HEK293 (cell line): ENCODE measurements around the gene DENND1C.

Experiments
- CTCF ChIA-PET: fragments of 350-600 bp; formaldehyde crosslinking; extraction: SDS; loops from one replicate; lab custom pipeline; 2021; ENCODE audit warnings: antibody characterized with exemption; lab: Yijun Ruan, JAX
- POLR2A ChIA-PET: fragments of 300-600 bp; formaldehyde crosslinking; extraction: SDS; loops from one replicate; lab custom pipeline; 2020; ENCODE audit warnings: antibody characterized with exemption, inconsistent platforms; lab: Yijun Ruan, JAX
- H3K27ac ChIP-seq: fragments of 200-500 bp; sonication (Bioruptor generic); 2 replicates; pipeline ENCODE4 v1.5.1; 2014; ENCODE audit warnings: low read depth, low read length, control low read depth, inconsistent platforms; ENCODE audit errors: extremely low read depth
- H3K36me3 ChIP-seq, 2 experiments: fragments of 200-500 bp in 1 of 2; sonication (Bioruptor generic) in 1 of 2; 1 replicate in 1 of 2; 2 replicates in 1 of 2; pipeline ENCODE4 v1.5.1; 2014 to 2017; ENCODE audit warnings: inconsistent platforms in 2 of 2, low read length in 2 of 2; ENCODE audit not compliant: control insufficient read depth in 2 of 2, insufficient read depth in 1 of 2
- H3K4me1 ChIP-seq: fragments of 200-500 bp; sonication (Bioruptor generic); 2 replicates; pipeline ENCODE4 v1.5.1; 2014; ENCODE audit warnings: mild to moderate bottlenecking, low read length, inconsistent platforms; ENCODE audit not compliant: control insufficient read depth, insufficient read depth
- H3K4me3 ChIP-seq: 2 replicates; pipeline ENCODE4 v1.5.1; 2011; ENCODE audit warnings: low read depth, mild to moderate bottlenecking, control low read depth, low read length, moderate library complexity
- H3K9me3 ChIP-seq: fragments of 200-500 bp; sonication (Bioruptor generic); 2 replicates; pipeline ENCODE4 v1.5.1; 2014; ENCODE audit warnings: low read depth, low read length, inconsistent platforms; ENCODE audit not compliant: control insufficient read depth, insufficient read depth
- ATF2 ChIP-seq: fragments of 450-650 bp; formaldehyde crosslinking; IDR thresholded peaks from 2 replicates; pipeline ENCODE4 v1.5.1; 2016; ENCODE audit warnings: missing biosample characterization, missing genetic modification characterization, low read depth
- FEZF1 ChIP-seq: fragments of 450-650 bp; formaldehyde crosslinking; IDR thresholded peaks from 2 replicates; pipeline ENCODE4 v1.5.1; 2016; ENCODE audit warnings: missing biosample characterization, missing genetic modification characterization
- KLF1 ChIP-seq: fragments of 450-650 bp; formaldehyde crosslinking; IDR thresholded peaks from 2 replicates; pipeline ENCODE4 v1.5.1; 2016; ENCODE audit warnings: missing biosample characterization, missing genetic modification characterization
- KLF16 ChIP-seq: fragments of 450-650 bp; formaldehyde crosslinking; IDR thresholded peaks from 2 replicates; pipeline ENCODE4 v1.5.1; 2017; ENCODE audit warnings: missing biosample characterization, missing genetic modification characterization
- KLF8 ChIP-seq: fragments of 450-650 bp; formaldehyde crosslinking; IDR thresholded peaks from 2 replicates; pipeline ENCODE4 v1.5.1; 2016; ENCODE audit warnings: missing biosample characterization, missing genetic modification characterization
- PATZ1 ChIP-seq: fragments of 450-650 bp; formaldehyde crosslinking; IDR thresholded peaks from 2 replicates; pipeline ENCODE4 v1.5.1; 2016; ENCODE audit warnings: missing biosample characterization, missing genetic modification characterization
- PRDM10 ChIP-seq: fragments of 450-650 bp; formaldehyde crosslinking; IDR thresholded peaks from 2 replicates; pipeline ENCODE4 v1.5.1; 2016; ENCODE audit warnings: missing biosample characterization, missing genetic modification characterization
- PRDM2 ChIP-seq: fragments of 450-650 bp; formaldehyde crosslinking; IDR thresholded peaks from 2 replicates; pipeline ENCODE4 v1.5.1; 2016; ENCODE audit warnings: missing biosample characterization, missing genetic modification characterization, borderline replicate concordance
- PRDM4 ChIP-seq: fragments of 450-650 bp; formaldehyde crosslinking; IDR thresholded peaks from 2 replicates; pipeline ENCODE4 v1.5.1; 2017; ENCODE audit warnings: missing biosample characterization, missing genetic modification characterization
- SCRT2 ChIP-seq: fragments of 450-650 bp; formaldehyde crosslinking; IDR thresholded peaks from 2 replicates; pipeline ENCODE4 v1.5.1; 2016; ENCODE audit warnings: missing biosample characterization, missing genetic modification characterization
- ZFHX2 ChIP-seq: fragments of 450-650 bp; formaldehyde crosslinking; conservative IDR thresholded peaks from 2 replicates; pipeline ENCODE4 v1.5.1; 2016; ENCODE audit warnings: missing biosample characterization, missing genetic modification characterization
- ZNF132 ChIP-seq: fragments of 450-650 bp; formaldehyde crosslinking; IDR thresholded peaks from 2 replicates; pipeline ENCODE4 v1.5.1; 2017; ENCODE audit warnings: missing biosample characterization, missing genetic modification characterization, borderline replicate concordance
- ZNF16 ChIP-seq: fragments of 450-650 bp; formaldehyde crosslinking; IDR thresholded peaks from 2 replicates; pipeline ENCODE4 v1.5.1; 2016; ENCODE audit warnings: low read depth, missing biosample characterization, missing genetic modification characterization
- ZNF2 ChIP-seq: fragments of 450-650 bp; formaldehyde crosslinking; IDR thresholded peaks from 2 replicates; pipeline ENCODE4 v1.5.1; 2016; ENCODE audit warnings: missing biosample characterization, missing genetic modification characterization
- ZNF239 ChIP-seq: fragments of 450-650 bp; formaldehyde crosslinking; IDR thresholded peaks from 2 replicates; pipeline ENCODE4 v1.5.1; 2016; ENCODE audit warnings: missing biosample characterization, missing genetic modification characterization
- ZNF266 ChIP-seq: fragments of 450-650 bp; formaldehyde crosslinking; IDR thresholded peaks from 2 replicates; pipeline ENCODE4 v1.5.1; 2016; ENCODE audit warnings: missing biosample characterization, missing genetic modification characterization, low read depth
- ZNF341 ChIP-seq: fragments of 450-650 bp; formaldehyde crosslinking; IDR thresholded peaks from 2 replicates; pipeline ENCODE4; 2016; ENCODE audit warnings: low read depth, missing biosample characterization, missing genetic modification characterization
- ZNF416 ChIP-seq: fragments of 450-650 bp; formaldehyde crosslinking; IDR thresholded peaks from 2 replicates; pipeline ENCODE4 v1.5.1; 2016; ENCODE audit warnings: missing biosample characterization, missing genetic modification characterization
- ZNF571 ChIP-seq: fragments of 450-650 bp; formaldehyde crosslinking; IDR thresholded peaks from 2 replicates; pipeline ENCODE4 v1.5.0; 2017; ENCODE audit warnings: missing biosample characterization, missing genetic modification characterization
- ZNF596 ChIP-seq: fragments of 450-650 bp; IDR thresholded peaks from 2 replicates; pipeline ENCODE4 v1.5.0; 2018; ENCODE audit warnings: missing biosample characterization, mild to moderate bottlenecking, missing genetic modification characterization, moderate library complexity
- ZNF776 ChIP-seq: fragments of 450-650 bp; formaldehyde crosslinking; IDR thresholded peaks from 2 replicates; pipeline ENCODE4 v1.5.0; 2017; ENCODE audit warnings: missing biosample characterization, missing genetic modification characterization, borderline replicate concordance

DENND1C gene

GRCh38 chr19:6516018-6516658 is 34.6 kb upstream of the DENND1C start:
- Histone ChIP-seq H3K27ac (peak overlapping the region; percentile 69; the same call in 1 of the 2 replicates), H3K36me3 (no peaks in the 10 kb centered on the region), H3K4me1 (no peaks in the 10 kb centered on the region), H3K9me3 (no peaks in the 10 kb centered on the region), H3K4me3 (peak overlapping the region; percentile 57)
- ChIA-PET CTCF (interaction anchor here (0.5 to 2.9 kb wide), 28 partner anchors 9 to 1569 kb away, joined by 3 to 20 read pairs (median 4); partner anchors contain the start of genes DENND1C, FUT3, GPR108 and VAV1), POLR2A (interaction anchor here (0.5 to 1.6 kb wide), 7 partner anchors 9 to 347 kb away, joined by 3 to 17 read pairs (median 4); partner anchors contain the start of genes SLC25A23, TNFSF9 and TUBB4A)
- no peak for TF ChIP-seq ZNF571 (tag by site-specific recombination)
- TF ChIP-seq PRDM10 (tag by site-specific recombination), result peak; percentile 68
- peak; percentile 59 for TF ChIP-seq KLF1
- no peak for TF ChIP-seq ZNF132 (tag by site-specific recombination)
- no peak for TF ChIP-seq SCRT2 (tag by site-specific recombination)
- 0 out of 2 replicates have a peak, but pooled peaks have one; percentile 5 for TF ChIP-seq ZNF239 (tag by site-specific recombination)
- TF ChIP-seq ZNF776 (tag by site-specific recombination), result no peak
- no peak for TF ChIP-seq ZNF596 (tag by site-specific recombination)
- TF ChIP-seq PATZ1 (tag by site-specific recombination), result peak; percentile 82
- TF ChIP-seq ZFHX2 (tag by site-specific recombination), result peak; percentile 96
- no peak for TF ChIP-seq FEZF1 (tag by site-specific recombination)
- TF ChIP-seq ZNF2 (tag by site-specific recombination), result no peak
- TF ChIP-seq ATF2, result no peak
- TF ChIP-seq ZNF416 (tag by site-specific recombination), result no peak
- TF ChIP-seq KLF8 (tag by site-specific recombination), result peak; percentile 50; the same call in 1 of the 2 replicates
- no peak for TF ChIP-seq ZNF266 (tag by site-specific recombination)
- TF ChIP-seq PRDM2, result no peak
- no peak for TF ChIP-seq ZNF16
- no peak for TF ChIP-seq PRDM4 (tag by site-specific recombination)
- TF ChIP-seq KLF16 (tag by site-specific recombination), result peak; percentile 63; the same call in 1 of the 2 replicates
- peak; percentile 53 for TF ChIP-seq ZNF341
